M059J (cell line): ENCODE measurements around the gene FILIP1L. TPM values are rescaled to one million over a fixed set of nuclear protein-coding genes. Genes with fewer than 3 reads are reported as not detected.
A peak's percentile ranks its signal among the peaks of the same experiment; 100 is the strongest.

ENCODE experiments used
- DNase-seq: peaks from one replicate; pipeline ENCODE4 v3.0.0-alpha.2; 2012; ENCODE audit warnings: low read depth
- total RNA-seq: library from RNA; depleted of rRNA; stranded (reverse); fragments of >200 nt; shearing (Covaris generic); gene quantifications from 2 replicates; pipeline ENCODE4 v1.2.3, GENCODE V29; 2014

Gene FILIP1L
- total RNA-seq, 1 experiment from 2014 or later: 35.1 TPM

GRCh38 chr3:99871231-99872045 is 242.9 kb downstream of the FILIP1L start:
- peak; percentile 51 for DNase-seq

DNA sequence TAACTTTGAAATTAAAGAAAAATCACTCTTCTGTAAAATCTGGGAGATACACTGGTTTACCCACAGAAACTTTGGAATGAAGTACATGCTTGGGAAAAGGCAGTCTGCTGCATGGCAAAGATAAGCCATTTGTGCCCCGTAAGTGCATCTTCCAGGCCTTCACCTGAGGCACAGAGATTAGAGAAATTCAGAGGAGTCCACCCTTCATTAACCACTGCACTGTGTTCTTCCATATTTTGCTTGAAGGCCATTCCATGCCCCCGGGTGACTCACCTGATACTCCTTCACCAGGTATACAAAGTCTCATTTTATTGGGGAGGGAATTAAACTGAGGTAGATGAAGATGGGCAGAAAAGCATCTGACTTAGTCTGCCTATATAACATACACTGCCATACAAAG is 243.6 kb downstream of the FILIP1L start:
- no peak for DNase-seq

- no peak for DNase-seq
Measured at GRCh38 chr3:99869621-99870020, 244.7 kb downstream of the FILIP1L start.

DNA sequence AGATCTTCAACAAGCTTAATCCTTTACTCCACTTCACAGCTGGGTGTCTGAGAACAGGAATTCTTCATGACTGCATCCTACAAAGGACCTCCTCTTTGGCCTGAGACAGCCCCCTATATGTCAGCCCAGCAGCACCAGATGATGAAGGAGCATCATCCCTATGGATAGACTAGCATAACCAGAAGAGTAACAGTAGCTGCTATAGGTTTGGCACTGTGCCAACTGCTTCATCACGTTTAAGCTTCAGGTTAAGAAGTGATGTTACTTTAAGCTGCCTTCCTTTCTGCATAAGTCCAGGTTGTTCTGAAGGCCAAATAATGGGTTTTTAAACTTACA is 246.0 kb downstream of the FILIP1L start:
- DNase-seq: peak; percentile 52

DNA sequence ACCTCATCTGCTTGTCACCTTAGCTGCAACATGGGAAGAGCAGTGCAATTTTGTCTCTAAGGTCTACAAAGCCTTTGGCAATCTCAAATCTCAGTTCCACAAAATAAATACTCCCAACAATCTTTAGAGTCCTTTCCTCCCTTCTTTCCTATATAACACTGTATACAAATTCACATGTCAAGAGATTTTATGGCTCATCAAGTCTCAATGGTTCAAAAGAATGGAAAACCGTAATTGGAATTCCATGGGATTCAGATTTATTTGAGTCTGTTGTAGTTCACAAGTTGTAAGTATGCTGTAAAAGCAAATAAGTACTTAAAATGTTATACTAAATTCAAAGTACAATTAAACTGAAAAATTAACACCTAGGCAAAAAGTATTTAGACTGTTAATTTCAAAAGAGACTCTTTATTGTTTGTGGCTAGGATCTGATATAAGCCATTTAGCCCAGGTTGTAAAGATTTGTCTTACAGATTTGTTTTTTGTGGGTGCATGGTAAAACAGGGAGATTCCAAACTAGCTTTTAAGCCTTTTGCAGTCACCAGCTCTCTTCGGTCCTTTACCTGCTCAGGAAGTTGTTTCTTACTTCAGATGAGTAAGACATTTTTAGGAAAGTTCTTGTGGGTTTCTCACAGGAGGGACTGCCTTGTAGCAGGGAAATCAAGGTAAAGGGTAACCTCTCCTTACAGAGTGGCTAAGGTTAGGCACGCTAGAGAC is 246.5 kb downstream of the FILIP1L start:
- DNase-seq: no peak

DNA sequence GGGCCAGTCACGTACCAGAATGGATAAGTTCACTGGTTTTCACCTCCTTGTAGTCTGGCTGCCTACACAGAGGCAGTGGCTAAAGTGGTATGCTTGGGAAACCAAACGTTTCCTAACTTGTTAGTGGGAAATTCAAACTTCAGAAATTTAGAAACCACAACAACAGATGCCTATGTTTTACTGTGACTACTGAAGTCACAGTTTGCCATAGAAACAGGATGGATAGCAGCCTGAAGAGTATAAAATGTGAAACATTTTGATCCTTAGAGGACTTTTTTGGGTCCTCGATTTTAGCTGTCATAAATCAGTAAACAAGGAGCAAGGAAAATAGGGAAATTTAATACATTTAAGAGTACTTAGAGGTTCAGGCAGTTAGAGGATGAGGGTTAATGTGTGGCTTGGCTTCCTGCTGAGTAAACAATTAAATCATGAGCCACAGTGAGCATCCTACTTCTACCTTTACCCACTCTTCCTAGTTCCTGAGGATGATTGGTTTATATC is 248.0 kb downstream of the FILIP1L start:
- peak; percentile 94 for DNase-seq

DNA sequence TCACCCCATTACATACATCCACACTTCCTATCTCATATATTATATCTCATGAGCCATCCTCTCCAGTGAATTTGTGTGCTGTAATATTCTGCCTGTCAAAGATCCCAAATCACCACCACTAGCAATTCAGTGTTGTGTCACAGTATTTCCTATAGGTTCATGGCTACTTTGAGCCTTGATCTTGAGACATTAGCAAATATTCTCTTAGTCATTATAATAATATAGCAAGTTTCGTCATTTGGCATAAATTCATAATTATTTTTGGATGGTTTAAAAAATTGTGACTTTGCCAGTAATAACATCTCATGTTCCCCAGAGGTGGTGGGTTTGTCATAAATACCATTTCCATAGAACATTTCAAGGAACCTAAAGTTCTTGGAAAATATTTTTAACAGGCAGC is 249.0 kb downstream of the FILIP1L start:
- DNase-seq: no peak

- no peak for DNase-seq
Measured at GRCh38 chr3:99864289-99864688, 250.0 kb downstream of the FILIP1L start.

GRCh38 chr3:99863588-99863987 is 250.7 kb downstream of the FILIP1L start:
- DNase-seq: no peak

DNA sequence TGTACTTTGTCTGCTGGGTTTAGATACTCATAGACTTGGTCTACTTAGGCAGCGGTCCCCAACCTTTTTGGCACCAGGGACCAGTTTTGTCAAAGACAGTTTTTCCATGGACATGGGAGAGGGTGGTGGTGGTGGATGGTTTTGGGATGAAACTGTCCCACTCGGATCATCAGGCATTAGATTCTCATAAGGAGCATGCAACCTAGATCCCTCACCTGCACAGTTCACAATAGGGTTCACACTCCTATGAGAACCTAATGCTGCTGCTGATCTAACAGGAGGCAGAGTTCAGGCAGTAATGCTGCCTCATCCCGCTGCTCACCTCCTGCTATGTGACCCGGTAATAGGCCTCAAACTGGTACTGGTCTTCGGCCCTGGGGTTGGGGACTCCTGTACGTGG is 251.3 kb downstream of the FILIP1L start:
- no peak for DNase-seq

- peak; percentile 94 for DNase-seq
Measured at GRCh38 chr3:99862208-99862607, 252.1 kb downstream of the FILIP1L start.

GRCh38 chr3:99861216-99861615 is 253.1 kb downstream of the FILIP1L start:
- no peak for DNase-seq

GRCh38 chr3:99859825-99860224 is 254.5 kb downstream of the FILIP1L start:
- peak; percentile 91 for DNase-seq

DNA sequence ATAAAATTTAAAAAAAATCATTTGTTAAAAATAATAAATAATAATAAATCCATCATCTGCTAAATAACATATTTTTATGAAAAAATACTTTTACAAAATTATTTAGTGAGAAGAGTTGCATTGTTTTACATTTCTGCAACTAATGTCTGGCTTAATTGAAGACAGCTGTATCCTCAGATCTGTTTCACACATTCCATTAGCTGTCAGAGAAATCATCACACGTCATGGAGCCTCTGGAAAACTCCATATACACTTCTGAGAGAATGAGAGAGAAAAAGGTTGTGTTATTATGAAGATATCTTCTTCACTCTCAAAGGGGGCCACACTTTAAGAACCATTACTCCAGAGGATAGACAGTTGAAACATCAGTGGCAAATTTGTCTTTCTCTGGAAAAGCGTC is 255.8 kb downstream of the FILIP1L start:
- no peak for DNase-seq

GRCh38 chr3:99857278-99857677 is 257.0 kb downstream of the FILIP1L start:
- DNase-seq: no peak

DNA sequence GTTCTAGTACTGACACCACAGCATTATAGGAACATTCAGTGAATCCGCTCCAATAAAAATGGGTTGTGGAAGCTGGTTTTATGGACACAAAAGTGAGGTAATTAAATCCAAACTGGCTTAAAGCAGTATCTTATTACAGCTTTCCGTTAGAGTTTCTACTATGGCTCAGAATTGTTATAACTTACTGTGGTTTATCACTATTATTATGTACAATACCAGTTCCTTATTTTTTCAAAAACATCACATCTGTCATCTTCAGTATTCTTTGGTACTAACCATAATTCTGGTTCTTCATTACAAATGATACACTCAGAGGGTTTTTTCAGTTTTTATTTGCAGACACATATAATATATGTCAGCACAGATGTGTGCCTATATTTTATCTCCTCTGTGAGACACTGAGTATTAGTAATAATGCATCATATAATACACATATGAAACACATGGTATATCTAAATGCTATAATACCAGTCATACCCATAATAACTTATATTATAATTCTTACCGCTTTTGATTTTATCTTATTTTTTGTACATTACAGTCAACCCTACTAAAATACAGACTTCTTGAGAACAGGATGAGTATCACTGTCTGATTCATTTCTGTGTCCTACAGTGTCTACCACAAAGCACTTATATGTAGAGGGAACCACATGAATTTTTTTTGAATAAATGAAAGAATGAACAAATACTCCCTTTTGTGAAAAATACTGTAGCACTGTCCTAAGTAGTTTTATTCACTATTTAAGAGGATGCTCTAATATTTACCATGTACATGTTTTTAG is 257.7 kb downstream of the FILIP1L start:
- DNase-seq: no peak

GRCh38 chr3:99855900-99856299 is 258.4 kb downstream of the FILIP1L start:
- DNase-seq: no peak

DNA sequence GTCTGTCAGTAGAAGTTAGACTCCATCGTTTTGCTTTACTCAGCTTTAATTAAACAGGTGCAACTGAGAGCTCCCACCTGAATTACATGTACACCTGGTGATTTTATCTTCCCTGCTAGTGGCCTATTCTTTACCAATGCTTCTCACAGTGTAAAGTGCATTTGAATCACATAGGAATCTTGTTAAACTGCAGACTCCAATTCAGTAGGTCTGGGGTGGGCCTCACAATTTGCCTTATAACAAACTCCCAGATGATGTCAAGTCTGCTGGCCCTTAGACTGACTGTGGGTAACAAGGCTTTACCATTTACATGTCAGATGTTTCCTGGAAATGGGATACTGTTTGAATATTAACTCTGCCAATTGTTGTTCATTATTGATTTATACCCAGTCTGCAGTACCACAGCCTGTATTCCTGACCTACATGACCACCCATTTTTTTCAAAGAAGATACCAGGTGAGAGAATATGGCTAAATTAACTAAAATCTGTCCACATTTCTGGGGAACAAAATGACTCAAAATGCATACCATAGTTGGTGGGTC is 259.5 kb downstream of the FILIP1L start:
- DNase-seq: no peak

GRCh38 chr3:99852851-99853250 is 261.4 kb downstream of the FILIP1L start:
- DNase-seq: peak; percentile 58

DNA sequence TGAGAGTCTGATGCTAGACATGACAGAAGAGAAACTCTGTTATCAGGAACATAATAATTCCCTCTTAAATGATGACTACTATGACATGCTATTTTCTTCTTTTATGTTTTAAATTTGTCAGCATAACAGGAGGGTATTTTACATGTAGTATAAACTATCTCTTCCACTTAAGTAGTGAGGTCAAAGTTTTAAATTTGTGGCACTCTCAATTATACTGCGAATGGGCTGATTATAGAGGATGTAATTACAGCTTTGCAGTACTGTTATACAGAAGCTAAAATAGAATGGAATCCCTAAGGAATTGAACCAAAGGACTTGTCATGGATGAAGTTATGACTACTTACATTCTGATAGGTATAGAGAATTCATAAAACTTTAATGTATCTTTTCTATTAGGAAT is 262.3 kb downstream of the FILIP1L start:
- no peak for DNase-seq

DNA sequence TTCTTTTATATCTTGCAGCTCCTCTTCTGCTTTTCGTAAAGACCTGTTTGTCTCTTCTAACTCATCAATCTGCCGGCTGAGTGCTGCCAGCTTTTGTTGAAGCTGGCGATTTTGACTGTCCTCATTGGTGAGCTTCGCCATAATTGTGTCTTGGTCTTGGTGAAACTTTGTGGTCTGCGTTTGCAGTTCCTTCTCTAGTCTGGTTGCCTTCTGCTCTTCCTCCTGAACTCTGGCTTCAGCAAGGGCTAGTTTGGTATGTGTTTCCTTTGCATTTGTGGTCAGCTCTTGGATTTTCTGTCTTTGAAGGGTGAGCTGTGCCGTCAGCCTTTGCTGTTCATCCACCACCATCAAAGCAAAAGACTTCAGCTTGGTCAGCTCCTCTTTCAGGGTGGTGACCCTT is 263.7 kb downstream of the FILIP1L start:
- DNase-seq: no peak

GRCh38 chr3:99848433-99848832 is 265.9 kb downstream of the FILIP1L start:
- no peak for DNase-seq
